ENCODE data around the gene FARS2.
A peak's percentile ranks its signal among the peaks of the same experiment; 100 is the strongest.

The FARS2 gene

DNA sequence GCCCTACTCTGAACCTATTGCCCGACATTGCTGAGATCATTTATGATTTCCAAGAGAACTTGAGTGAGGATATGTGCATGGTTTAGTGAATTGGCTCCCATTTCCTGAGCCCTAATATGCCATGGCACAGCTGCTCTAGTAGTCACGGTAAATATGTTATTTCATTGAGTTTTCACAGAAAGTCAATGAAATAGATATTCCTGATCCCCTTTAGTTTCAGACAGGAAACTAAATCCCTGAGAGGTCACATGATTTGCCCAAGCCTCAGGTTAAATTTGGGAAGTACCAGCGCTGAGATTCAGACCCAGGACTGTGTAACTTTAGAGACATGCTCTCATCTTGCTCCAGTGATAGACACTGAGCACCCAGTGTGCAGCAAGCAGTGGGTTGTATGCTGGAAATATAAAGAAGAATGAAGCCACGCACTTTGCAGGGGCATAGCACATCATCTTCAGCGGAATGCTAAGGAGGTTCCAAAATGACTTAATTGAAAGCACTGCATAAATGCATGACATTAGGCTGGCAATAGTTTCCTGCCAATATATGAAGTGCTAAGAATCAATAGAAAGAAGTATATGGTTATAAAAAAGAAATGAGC, 70.6 kb downstream of the FARS2 start:
- DNase-seq, result no peak

DNA sequence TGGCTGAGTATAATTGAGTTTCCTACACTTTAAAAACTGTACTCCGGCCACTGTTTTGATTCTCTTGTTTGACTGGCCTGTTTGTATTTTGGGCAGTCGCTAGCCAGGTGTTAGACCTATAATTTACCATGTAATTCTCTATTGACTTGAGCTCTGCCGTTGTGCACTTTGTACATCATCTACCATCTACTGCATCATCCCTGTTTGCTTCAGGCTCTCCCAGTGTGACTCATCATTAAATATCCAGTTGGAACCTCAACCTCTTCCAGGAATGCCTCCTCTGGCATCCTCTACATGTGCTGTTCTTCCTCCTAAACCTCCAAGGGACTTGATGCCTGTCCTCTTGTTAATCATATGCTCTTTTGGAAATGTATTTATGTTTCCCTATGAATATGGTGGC, 72.3 kb downstream of the FARS2 start:
- no peak for DNase-seq

DNA sequence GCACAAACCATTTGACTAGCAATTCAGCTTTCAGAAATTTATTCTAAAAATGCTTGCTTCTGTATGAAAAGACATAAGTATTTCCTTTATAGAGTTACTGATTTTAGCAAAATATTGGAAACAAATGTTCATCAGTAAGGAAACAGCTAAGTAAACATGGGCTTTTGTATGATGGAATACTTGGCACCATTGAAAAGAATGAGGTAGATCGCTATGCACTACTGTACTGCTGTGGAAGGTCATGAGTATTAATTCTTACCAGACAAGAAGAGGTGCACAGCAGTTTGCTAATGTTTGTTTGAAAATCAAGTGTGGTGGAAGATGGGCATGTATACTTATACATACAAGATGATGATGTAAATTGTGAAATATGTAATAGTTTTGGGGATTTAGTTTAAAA, 73.0 kb downstream of the FARS2 start:
- no peak for DNase-seq

DNA sequence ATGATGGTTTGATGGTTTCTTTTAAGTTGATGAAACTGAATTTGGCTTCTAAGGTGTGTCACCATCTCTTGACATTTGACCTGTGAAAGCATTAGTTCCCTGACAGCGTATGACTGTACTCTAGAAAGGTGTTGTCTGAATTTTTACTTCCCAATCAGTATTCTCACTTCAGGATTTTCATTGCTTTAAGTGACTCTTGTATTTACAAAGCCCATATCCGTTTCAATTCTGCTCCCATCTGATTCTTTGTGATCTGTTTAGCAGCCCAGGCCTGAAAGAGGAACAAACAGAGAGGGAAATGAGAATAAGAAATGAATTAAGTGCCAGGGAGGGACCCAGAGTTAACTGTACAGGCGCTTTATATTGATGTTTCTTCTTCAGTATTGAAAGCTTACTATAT, 73.7 kb downstream of the FARS2 start:
- no peak for DNase-seq

DNA sequence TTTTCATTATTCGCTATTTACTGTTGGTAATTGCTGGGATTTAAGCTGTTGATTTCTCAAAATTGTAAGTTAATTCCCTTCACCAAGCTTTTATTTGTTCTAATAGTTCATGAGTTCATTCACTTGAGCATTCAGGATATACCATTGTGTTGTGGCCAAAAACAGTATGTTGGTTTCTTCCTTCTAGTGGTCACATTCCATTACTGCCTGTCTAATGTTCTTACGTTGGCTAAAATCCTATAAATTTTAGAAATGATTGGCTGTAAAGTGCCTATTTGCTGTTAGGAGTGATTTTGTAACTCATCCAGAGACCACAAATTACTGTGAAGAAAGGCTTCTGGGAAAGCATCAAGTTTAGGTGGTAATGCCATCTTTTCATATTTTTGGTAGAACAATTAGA, 76.3 kb downstream of the FARS2 start:
- no peak for DNase-seq

DNA sequence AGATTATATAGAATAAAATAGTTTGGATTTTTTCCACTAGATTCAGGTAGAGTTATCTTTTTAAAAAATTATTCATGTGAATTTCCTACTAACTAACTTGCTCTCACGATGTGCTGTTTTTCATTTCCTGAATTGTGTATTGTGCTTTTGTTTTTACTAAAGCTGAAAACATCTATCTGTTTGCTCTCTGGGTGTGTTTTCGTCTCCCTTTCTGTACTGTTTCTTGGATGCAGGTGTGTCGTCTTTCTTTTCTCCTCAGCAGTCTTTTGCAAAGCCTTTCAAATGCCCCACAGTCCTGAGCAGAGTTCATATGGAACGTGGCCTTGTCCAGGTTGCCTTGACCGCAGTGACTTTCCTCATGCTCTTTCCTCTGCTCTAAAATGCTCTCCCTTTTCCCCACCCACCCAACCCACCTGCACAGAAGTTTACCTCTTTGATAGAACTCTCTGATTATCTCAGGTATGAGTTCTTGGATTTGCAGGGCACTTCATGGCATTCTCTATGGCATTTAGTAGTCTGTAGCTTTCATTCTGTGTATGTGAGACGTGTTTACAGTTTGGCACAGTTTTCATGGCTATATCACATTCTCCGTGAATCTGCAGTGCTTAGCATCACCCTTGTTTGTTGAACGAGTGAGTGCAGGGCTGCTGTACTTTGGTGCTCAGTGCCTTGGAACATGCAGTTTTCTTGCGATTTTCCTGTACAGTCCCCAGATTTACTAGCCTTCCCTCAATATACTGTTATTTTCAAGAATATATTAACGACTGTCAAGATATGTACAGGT, 77.1 kb downstream of the FARS2 start:
- no peak for DNase-seq

DNA sequence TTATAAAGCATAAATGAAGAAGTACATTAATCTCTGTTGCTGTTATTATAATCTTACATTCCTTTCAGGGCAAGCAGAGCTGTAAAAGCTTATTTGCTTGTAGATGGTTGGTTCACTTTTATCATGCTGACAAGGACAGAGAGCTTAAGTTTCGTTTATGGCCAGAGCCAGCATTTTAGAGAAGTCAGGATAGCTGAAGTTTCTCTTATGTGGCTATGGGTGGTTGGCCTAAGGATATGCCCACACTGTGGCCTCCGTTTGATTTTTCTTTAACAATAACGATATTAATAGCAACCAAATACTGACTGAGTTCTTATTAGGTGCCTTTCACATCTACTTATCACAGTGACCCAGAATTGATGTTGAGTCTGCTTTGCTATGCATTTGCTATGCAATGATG, 78.5 kb downstream of the FARS2 start:
- no peak for DNase-seq

DNA sequence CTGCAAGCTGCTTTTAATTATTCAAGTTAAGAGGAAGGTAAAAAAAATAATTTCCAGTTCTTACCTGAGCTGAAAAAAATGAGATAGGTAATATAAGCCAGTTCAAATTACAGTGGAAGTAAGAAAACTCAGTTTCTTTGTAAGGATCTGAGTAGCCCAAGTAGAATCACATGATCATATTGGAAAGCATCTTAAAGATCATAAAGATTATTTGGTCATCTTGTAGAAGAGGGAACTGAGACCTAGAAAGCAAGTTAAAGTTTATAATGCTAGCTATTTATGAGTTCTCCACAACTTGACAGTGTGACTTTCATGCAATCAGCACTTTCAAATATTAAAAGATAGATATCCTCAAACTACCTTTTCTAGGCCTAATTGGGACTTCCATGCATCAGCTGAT, 80.5 kb downstream of the FARS2 start:
- no peak for DNase-seq

DNA sequence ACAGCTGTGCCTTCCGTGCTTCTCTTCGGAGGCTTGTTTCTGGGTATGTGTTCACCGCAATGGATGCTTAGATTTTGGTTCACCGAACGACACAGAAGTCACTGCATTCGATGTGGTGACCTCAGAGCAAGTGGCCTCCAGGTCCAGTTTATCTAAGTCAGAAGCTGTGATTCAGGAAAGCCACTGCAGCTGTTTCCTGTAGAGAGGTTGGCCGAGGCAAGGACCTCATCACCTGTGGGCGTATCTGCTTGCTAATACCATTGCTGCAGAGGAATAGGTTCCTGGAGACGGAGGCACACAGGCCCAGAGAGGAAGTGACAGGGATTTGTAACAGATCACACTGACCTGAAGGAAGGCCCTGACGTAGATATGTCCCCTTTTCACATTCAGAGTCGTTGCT, 82.7 kb downstream of the FARS2 start:
- DNase-seq, result no peak

DNA sequence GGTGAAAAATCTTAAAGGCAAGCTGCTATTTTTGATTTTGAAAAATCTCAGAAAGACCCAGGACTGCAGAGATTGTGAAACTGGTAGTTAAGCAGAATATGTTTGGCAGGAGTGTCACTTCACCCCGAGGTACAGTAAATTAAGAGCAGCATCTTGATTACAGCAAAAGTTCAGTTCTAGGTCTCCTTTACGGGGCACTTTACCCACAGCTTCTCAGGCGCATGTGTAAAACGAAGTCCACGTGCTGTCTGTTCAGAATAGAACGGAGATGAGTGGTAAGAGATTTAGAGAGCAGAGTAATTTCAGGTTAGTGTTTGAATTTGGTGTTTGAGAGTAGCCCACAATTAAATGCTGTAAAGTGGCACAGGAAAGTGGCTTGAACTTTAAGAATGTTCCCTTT, 84.0 kb downstream of the FARS2 start:
- DNase-seq, result no peak

DNA sequence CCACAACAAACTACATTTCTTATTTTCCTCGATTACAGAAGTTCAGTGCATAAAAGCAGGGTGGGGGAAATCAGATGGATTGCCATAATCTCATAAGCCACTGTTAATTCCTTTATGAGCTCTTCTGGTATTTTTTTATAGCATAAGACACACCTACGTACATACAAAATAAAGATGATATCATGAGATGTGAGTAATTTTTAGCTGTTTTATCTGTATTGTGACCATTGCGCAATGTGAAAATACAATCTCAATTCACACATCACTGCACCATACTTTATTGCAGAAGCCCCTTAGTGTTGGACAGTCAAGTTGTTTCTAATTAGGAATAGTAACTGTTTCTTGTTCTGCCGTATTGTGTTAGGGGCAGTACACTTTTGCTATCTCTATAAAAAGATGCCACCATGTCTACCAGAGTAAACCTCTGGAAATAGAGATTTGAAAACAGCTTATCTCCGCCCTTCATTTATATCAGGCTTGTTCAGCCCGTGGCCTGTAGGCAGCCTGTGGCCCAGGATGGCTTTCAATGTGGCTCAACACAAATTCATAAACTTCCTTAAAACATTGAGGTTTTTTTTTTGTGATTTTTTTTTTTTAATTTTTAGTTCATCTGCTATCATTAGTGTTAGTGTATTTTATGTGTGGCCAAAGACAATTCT, 90.4 kb downstream of the FARS2 start:
- no peak for DNase-seq

DNA sequence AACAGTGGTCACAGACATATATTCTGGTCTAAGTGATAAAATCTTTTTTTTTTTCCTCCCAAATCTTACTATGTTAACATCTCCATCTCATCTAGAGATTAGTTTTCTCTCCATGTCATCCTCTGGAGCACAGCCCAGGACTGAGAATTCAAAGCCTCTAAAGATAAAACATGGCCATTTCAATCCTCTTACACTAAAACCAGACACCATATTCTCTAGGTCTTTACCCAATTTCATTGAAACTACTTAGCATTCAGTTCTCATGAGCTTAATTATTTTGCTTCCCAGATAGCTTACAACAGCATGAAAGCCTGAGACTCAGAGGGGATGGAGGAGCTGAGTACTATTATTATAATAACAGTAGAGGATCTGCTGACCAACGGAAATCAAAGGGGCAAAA, 92.7 kb downstream of the FARS2 start:
- no peak for DNase-seq

DNA sequence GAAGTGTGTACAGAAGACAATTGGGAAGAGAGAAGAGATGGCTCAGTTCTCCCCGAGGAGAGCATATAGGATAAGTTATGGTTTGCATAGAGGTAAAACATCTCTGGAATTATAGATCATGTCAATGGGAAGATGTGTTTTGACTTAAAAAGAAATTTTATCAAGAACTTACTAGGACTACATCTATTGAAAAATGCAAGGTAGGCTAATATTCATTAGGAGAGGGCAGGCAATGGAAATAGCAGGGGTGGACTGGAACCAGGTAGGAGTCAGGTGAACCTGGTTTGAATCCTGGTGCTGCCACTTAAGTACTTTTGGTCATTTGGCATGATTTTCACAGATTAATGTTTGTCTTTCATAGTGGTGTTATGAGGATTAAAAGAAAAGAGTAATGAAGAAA, 96.2 kb downstream of the FARS2 start:
- no peak for DNase-seq

DNA sequence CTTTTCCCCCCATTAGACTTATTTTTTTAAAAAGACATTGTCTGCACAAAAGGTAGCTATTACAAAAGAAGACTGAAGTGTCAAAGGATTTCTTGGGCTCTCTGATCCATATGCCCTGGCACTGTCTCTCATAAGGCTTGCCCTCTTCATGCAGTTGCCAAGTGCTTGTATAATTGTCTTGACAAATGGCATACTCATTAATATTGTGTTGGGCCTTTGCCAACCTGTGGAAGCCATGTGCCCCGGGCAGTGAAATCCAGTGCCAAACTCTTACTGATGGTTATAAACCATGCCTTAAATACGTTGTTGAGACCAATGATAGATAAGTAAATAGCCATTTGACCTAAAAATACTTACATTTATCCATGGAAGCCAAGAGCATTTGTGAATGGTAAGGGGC, 98.1 kb downstream of the FARS2 start:
- no peak for DNase-seq

DNA sequence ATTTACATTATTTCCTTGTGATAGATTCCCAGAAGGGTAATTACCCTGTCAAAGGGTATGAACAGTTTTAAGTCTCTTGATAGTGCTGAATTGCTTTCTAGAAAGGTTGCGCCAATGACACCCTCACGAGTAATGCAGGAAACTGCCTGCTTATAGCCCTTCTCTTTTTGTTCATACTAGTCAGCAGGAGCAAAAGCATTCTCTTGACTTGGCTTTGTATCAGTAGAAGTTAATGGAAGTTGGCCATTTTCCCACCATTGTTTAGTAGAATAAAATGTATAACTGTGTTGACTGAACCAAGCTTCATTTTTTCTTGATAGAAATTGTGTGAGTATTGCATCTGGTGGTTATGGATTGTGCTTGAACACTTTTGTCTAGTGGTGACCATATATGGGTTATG, 100.1 kb downstream of the FARS2 start:
- DNase-seq, result no peak

DNA sequence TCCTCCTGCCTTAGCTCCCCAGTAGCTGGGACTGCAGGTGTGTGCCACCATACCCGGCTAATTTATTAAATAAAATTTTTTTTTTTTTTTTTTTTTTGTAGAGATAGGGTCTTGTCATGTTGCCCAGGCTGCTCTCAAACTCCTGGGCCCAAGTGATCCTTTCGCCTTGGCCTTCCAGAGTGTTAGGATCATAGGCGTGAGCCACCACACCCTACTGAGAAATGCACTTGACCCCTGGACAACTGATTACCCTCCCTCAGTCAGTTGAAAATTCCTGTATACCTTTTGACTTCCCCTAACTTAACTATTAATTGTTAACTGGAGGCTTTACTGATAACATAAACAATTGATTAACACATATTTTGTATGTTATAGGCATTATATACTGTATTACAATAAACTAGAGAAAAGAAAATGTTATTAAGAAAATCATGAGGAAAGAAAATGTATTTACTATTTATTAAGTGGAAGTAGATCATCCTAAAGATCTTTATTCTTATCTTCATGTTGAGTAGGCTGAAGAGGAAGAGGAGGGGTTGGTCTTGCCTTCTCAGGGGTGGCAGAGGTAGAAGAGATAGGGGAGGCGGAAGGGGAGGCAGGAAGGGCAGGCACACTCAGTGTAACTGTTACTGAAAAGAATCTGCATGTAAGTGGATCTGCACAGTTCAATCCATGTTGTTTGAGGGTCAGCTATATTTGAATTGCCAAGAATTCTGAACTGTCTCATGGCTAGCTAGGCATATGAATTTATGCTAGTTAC, 104.3 kb downstream of the FARS2 start:
- no peak for DNase-seq

DNA sequence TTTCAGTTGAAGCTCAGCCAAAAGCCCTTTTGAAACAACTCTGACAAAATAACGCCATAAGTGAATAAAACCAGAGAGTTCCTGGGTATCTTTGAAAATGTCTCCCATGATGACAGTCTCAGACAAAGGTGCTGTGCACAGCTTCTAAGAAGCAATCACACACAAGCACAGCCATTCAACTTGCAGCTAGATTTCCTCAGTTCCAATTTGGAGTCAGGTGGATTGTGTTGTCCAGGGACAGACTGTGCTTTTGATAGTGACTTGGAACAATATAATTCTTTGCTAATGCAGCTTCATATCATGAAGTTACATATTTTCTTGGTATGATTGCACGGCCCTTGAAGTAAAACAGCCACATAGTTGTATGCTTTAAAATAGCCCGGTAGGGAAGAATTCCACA, 105.6 kb downstream of the FARS2 start:
- no peak for DNase-seq

DNA sequence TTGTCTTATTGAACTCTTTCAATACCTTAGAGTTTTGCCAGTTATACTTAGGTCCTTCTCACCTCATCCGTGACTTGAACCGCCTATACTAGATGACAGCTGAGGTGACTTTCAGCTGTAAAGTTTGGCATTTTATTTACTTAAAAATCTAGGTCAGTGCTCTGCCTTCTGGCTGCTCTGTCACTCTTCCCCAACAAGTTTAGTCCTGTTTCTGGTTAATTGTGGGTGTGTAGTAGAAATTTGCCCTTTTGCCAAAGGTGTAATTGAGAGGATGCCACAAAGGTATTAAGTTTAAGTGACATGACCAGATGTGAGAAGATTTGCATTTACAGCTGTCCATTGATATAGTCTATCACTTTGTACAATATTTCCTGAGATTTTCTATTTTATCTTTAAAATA, 106.2 kb downstream of the FARS2 start:
- no peak for DNase-seq

DNA sequence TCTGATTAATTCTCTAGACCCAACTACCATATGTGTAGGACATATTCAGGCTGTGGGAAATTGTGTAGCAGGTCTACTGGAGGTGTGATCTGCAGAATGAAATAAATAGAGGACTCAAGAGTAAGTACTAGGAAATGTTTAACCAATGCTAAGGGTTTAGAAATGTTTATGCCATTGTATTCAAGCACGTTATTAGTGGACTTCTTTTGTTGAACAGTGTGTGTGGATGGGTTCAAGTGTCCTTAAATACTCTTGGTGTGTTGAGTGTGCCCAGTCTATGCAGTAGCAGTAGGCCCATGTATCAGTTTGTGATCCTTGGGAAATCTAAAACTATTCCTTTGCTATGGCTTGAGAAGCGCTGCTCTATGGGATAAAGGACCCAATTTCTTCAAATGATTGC, 112.1 kb downstream of the FARS2 start:
- DNase-seq, result no peak

DNA sequence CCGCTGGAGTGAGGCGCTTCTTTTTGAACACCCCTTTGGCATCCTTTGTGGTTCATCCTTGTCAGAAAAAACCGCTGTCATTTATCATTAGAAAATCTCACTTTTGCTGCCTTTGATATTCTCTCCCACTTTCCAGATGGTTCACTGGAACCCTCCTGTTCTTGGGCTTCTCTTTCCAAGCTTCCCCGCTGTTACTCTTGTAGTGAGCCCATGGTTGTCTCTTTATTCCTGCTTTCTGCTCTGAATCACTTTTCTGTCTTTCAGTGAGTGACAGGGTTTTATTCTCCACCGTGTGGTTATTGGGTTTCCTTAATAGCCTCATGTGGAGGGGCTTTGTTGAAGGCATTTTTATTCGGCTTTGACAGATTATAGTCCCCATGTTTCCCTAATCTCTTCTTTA, 117.0 kb downstream of the FARS2 start:
- DNase-seq, result no peak

DNA sequence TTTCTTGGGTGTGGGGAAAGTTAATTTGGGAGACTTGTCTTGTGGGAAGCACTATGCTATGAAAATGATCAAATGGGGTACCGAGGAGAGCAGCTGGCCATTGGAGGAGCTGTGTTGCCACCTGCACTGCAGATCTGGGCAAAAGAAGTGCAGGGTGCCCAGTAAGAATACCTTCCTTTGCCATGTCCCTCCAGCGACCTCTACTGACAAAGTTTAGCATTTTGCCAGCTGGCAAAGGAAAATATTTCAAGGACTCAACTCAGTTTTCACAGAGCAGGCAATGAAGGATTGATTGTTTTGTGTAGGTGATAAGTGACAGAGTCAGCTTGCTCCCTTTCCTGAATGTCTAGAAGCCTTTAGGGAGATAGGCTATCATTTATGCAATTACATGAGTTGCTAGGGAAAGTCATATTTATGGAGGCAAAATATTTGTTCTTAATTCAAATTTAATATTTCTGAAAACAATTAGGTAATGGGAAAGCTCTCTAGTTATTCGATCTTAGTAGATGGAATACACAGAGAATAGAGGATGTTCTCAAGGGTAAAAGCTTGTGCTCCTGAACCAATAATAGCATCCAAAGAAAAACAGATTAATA, 118.4 kb downstream of the FARS2 start:
- peak; percentile 11 for DNase-seq

DNA sequence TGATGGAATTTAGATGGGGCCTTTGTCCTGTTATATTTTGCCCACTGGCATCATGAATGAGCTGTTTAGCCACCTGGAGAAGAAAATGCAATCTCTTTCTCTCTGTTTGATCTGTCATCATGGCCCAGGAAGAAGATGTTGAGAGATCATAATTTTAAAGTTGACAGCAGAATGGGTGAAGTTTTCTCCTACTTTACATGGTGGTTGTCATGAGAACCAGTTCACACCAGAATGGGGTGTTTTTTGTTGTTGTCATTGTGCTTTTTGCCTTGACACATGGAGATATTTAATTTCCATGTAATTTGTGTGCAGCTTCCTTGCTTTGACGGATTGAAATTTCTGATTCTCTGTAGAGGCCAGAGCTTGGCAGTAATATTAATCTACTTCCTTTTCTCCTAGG, 122.5 kb downstream of the FARS2 start:
- no peak for DNase-seq

DNA sequence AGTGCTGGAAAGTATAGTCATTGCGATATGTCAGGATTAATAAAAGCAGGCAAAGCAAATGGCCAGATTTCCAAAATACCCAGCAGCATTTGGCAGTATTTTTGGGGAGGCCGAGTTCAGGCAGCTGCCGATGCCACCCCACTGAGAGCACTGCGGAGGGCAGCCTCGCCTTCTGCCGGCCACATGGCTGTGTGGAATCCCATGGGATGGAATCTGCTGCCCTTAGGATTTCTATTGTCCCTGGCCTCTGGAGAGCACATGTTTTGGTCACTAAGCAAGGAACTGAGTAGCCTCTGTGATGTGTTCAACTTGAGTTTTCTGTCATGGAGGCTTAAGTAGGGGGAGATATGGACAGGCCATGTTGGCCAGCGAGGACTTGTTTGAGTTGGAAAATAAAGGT, 123.0 kb downstream of the FARS2 start:
- no peak for DNase-seq
